ENCODE results near the gene IGSF21.

- no peak for TF ChIP-seq TCF12 (IDR thresholded peaks at IDR 0.05; ENCODE audit: low read depth)
- TF ChIP-seq EP300 (IDR thresholded peaks at IDR 0.05; ENCODE audit: borderline replicate concordance), result no peak
- TF ChIP-seq YY1 (IDR thresholded peaks at IDR 0.05; ENCODE audit: low read depth), result no peak
- no peak for TF ChIP-seq MAX (IDR thresholded peaks at IDR 0.05)
- TF ChIP-seq TAF1 (IDR thresholded peaks at IDR 0.05; ENCODE audit: low read depth), result no peak
- no peak for TF ChIP-seq ZBTB7A (IDR thresholded peaks at IDR 0.05; ENCODE audit: low read depth)
- no peak for TF ChIP-seq REST (IDR thresholded peaks at IDR 0.05; ENCODE audit: low read depth)
These were observed 38.4 kb downstream of the IGSF21 start for GRCh38 chr1:18145851-18146618.

Measured in Ishikawa (cell line).